NCI-H460 (cell line): ENCODE measurements around the gene TMEM164. TPM values are rescaled to one million over a fixed set of nuclear protein-coding genes. Genes with fewer than 3 reads are reported as not detected.

ENCODE experiments used
- DNase-seq: peaks from one replicate; pipeline ENCODE4 v3.0.0-alpha.2; 2016; ENCODE audit warnings: low read depth; ENCODE audit errors: extremely low read depth
- total RNA-seq: library from RNA; depleted of rRNA; stranded (reverse); fragments of >200 nt; shearing (Covaris generic); gene quantifications from 2 replicates; pipeline ENCODE4 v1.2.3, GENCODE V29; 2014

The TMEM164 gene
- total RNA-seq, 1 experiment from 2014 or later: 24.9 TPM

GRCh38 chrX:110062919-110063318, 60.0 kb downstream of the TMEM164 start:
- DNase-seq: no peak

- DNase-seq: no peak
Observed at GRCh38 chrX:110066488-110067225, 63.7 kb downstream of the TMEM164 start.

DNA sequence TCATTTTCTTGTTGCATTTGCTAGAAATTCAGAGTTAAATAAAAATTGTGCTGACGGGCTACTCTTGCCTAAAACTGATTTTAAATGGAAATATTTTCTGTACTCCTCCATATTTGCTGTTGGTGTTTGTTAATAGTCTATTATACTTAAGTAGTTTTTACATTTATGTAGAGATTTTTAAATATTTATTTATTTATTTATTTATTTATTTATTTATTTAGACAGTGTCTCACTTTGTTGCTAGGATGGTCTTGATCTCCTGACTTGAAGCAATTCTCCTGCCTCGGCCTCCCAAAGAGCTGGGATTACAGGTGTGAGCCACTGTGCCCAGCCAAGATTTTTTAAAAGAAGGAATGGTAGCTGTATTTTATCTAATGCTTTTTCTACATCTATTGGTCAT, 68.1 kb downstream of the TMEM164 start:
- DNase-seq: no peak

DNA sequence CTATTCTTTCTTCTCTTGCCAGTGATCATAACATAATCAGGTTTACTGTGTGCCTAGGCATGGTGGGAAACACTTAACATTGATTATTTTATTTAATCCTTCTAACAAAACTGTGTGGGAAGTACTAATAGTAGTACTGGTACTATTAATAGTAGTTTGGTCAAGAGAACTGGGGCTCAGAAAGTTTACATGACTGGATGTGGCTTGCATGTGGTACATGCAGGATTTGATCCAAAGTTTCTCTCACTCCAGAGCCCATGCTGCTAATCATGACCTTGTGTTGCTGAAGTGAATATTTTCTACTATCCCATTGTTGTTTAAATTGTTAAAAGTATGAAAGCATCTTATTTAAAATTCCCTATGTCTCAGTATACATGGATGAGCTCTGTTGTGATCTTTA, 78.4 kb downstream of the TMEM164 start:
- no peak for DNase-seq

- DNase-seq: no peak
Observed at GRCh38 chrX:110081740-110082139, 78.8 kb downstream of the TMEM164 start.

DNA sequence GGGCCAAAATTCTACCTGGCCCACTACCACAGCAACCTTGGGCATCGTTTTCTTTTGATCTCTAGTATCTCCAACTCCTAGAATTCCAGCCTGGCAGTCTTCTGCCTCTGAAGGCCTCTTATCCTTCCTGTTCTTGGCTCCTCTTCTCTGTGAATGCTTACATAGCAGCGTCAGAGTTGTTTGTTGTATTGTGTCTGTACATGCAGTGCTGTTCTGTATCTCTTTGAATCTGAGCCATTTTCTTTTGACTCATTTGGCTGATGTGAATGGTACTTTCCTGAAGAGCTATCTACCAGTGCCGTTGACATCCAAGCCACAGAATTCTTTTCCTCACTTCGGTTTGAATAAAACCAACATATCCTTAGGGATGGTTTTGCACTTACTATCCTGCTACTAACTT, 79.2 kb downstream of the TMEM164 start:
- DNase-seq: no peak

DNA sequence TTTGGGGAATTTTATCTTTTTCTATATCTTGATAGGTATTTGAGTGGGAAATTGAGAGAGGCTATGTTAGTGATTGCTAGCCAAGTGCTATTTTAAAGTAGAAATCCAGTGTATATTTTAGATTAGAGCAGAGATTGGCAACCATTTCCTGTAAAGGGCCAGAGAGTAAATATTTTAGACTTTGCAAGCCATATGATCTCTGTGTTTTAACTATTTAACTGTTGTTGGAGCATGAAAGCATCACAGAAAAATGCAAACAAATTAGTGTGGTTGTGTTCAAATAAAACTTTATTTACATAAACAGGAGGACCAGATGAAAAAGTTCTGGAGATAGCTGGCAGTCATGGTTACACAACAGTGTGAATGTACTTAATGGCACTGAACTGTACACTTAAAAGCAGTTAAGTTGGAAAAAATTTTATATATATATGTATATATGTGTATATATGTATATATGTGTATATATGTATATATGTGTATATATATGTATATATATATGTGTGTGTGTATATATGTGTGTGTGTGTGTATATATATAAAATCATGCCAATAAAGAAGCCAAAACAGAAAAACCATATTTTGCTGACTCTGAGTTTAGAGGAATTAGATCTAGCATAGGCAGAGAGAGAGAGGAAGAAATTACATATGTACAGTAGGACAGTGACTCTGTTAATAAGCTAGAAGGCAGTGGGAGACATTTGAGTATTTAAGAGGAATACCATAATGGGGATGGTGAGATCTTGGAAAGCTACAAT, 83.4 kb downstream of the TMEM164 start:
- DNase-seq: no peak

DNA sequence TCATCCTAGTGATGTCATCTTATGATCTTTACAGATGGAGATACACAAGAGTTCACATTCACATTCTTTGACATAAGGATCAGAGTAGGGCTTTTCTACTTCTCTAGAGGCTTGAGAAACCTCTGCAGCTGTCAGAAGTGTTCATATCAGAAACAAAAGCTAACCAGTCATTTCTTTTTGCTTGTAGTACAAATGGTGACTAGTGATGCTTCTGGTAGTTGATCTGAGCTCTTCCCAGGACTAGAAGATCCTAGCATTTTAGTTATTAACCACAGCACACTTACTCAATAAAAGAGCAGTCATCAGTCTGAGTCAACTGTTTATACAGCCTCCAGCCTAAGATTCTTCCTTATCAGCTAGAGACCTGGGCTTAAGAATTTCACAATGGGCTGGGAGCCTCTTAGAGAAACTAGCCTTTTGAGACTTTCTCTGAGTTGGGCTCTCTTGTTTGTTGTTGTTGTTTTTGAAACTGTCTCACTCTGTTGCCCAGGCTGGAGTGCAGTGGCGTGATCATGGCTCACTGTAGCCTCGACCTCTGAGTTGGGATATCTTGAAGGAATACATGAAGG, 84.1 kb downstream of the TMEM164 start:
- peak; percentile 86 for DNase-seq

DNA sequence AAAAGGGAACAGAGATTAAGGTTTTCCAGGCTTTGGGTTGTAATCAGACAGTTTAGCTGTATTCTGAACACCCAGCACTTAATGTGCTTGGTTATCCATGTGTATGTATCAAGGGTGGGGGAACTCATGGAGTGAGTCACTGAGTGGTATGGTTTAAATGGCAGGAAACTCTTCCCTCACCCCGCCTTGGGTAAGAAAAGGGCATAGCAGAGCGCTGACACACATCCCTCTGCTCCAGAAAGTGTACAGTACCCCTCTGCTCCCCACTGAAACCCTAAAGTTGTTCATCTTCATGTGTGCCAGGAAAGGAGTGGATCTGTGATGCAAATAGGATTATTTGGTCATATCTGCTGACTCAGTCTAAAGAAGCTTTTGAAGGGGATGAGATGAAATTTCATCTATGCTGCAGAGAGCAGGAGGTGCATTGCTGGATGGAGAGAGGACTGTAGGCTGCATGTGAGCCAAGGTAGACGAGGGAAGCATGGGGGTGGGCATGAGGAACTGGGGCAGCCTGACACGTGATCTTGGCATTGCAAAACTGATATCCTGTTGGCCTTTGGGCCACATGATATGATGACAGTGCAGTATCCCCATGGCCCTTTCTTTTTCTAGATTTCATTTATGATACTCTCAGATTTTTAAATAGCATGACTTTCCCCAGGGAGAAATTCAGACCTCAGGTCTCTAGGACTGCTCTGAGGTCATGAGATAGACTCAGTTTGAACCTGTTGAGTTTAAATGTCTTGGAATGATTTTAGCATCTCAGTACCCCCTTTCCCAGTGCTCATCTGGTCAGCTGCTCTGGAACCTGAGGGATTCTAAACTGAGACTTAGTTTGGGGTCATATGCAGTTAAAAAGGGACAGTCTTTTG, 84.8 kb downstream of the TMEM164 start:
- peak; percentile 89 for DNase-seq

DNA sequence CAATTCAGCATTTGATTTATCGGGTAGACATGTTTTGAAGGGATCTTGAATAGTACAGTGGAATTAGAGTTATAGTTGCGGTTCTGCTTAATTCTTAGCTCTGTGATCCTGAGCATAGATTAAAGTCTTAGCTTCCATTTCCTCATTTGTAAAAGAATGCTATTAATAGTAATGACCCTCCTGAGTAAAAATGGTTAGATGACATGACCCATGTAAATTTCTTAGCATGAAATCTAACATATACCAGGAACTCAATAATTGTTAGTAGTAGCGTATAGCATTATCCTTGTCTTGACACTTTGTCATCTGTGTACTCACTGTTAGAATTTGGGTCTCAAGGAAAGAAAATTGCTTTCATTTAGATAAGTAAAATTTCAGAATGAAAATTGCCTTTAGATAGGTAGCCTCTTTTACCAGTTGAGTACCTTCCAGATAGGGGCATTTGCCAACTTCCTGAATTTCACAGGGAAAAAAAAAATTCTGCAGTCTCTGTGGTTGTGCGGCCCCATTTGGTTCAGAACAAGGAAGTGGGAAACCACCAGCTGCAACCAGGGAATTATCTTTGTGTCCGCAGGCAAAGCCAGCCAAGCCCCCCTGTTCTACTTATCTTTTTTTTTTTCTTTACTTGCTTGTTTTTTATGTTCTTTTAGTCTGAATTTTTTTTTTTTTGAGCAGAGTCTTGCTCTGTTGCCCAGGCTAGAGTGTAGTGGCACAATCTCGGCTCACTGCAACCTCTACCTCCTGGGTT, 86.9 kb downstream of the TMEM164 start:
- no peak for DNase-seq

- no peak for DNase-seq
Observed at GRCh38 chrX:110097920-110098319, 95.0 kb downstream of the TMEM164 start.

DNA sequence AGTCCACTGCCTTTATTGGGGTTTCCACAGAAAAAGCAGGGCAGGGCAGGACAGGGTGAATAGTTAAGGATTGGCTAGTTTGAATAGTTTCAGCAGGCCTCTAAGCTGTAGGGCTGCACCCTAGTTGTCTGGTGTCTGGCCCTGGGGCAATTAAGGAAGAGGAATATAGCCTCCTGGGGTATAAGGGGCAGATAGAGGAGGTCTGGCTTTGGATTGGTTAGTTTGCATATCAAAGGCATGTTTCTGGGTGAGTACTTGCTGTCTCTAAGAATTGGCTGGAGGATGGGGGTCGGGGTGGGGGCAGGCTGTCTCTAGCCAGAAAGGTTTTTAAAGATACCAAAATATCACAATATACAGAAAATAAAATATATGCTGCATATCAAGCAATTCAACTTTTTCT, 100.4 kb downstream of the TMEM164 start:
- no peak for DNase-seq

- no peak for DNase-seq
Observed at GRCh38 chrX:110104078-110104477, 101.2 kb downstream of the TMEM164 start.

GRCh38 chrX:110108381-110108821, 105.5 kb downstream of the TMEM164 start:
- DNase-seq: no peak

- DNase-seq: no peak
Observed at GRCh38 chrX:110114260-110114776, 111.4 kb downstream of the TMEM164 start.

GRCh38 chrX:110116066-110116980, 113.4 kb downstream of the TMEM164 start:
- no peak for DNase-seq

GRCh38 chrX:110118530-110118929, 115.6 kb downstream of the TMEM164 start:
- DNase-seq: no peak

GRCh38 chrX:110119480-110119879, 116.6 kb downstream of the TMEM164 start:
- DNase-seq: no peak

- DNase-seq: no peak
Observed at GRCh38 chrX:110120025-110120424, 117.1 kb downstream of the TMEM164 start.
